HFF-Myc (cell line): ENCODE measurements around the gene CHRM5.

Experiments used
- DNase-seq: peaks from one replicate; pipeline ENCODE4 v3.0.0-alpha.2; 2011; ENCODE audit warnings: low read depth; ENCODE audit errors: extremely low read depth
- H3K4me3 ChIP-seq: replicated peaks from 2 replicates; pipeline ENCODE4 v1.5.1; 2011; ENCODE audit warnings: low read depth, mild to moderate bottlenecking, control low read depth, low read length
- CTCF ChIP-seq: IDR thresholded peaks from 2 replicates; pipeline ENCODE4 v1.5.1; 2012; ENCODE audit warnings: mild to moderate bottlenecking, low read depth, low read length, control low read depth; ENCODE audit errors: missing control alignments

Gene CHRM5, protein sequence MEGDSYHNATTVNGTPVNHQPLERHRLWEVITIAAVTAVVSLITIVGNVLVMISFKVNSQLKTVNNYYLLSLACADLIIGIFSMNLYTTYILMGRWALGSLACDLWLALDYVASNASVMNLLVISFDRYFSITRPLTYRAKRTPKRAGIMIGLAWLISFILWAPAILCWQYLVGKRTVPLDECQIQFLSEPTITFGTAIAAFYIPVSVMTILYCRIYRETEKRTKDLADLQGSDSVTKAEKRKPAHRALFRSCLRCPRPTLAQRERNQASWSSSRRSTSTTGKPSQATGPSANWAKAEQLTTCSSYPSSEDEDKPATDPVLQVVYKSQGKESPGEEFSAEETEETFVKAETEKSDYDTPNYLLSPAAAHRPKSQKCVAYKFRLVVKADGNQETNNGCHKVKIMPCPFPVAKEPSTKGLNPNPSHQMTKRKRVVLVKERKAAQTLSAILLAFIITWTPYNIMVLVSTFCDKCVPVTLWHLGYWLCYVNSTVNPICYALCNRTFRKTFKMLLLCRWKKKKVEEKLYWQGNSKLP

DNA sequence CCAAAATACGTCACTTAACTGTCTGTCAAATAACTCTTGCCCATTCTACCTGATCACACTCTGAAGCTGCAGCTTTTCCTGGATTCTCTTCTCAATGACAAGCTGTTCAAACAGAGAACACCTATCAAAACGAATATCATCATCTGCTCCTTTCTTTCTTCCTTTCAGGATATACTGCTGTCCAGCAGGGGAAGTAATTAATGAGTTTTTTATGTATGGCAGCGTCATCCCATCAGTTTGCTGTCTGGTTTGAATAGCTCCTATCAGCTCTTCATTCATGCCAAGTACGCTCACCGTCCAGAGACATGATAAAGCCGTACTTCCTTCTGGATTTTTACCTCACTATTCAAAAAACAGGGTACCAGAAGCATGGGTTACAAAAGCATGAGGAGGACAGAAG, at the start of gene CHRM5:
TSS of gene CHRM5 (plus strand) at position 274 of the 400 bp plus-strand sequence. CDS start 94,221 bp downstream, outside the sequence.
- DNase-seq: no peak
- TF ChIP-seq CTCF: no peak
- H3K4me3 ChIP-seq: no peak within 1 kb of the TSS

DNA sequence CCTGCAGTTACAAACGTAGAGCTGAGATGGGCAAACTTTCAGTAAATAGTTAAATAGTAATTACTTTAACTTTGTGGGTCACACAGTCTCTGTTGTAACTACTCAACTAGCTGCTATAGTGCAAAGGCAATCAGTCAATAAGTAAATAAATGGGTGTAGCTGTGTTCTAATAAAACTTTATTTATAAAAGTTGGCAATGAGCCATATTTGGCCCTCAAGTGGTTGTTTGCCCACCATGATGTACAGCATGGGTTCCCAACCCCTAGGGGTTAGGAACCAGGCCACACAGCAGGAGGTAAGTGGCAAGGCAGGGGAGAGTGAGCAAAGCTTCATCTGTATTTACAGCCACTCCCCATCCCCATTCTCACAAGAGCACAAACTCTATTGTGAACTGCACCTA, 44.9 kb upstream of the CHRM5 start:
- no peak for TF ChIP-seq CTCF
- no peak overlapping the region for H3K4me3 ChIP-seq
- DNase-seq: no peak

GRCh38 chr15:33926260-33926659, 42.0 kb upstream of the CHRM5 start:
- no peak overlapping the region for H3K4me3 ChIP-seq
- TF ChIP-seq CTCF: no peak
- DNase-seq: no peak

- no peak for TF ChIP-seq CTCF
- no peak for DNase-seq
- H3K4me3 ChIP-seq: no peak overlapping the region
Measured at GRCh38 chr15:33932734-33933133, 35.6 kb upstream of the CHRM5 start.

DNA sequence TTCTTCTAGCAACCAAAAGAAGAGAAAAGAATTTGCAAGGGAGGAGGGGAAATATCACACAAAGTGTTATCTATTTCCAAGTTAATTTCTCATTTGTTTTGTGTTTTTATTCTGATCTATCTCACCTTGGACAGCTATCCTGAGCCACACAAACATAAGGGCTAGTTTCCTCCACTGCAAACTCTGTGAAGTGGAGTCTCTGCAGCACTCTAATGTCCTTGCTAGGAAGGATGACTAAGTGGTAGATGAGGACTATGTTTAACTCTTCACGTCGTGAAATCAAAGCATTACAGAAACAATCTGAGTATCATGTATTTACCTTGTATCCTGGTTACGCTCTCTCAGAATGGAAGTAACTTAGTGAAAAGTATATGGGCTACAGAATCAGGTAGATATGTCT, 33.9 kb upstream of the CHRM5 start:
- H3K4me3 ChIP-seq: no peak overlapping the region
- no peak for DNase-seq
- TF ChIP-seq CTCF: no peak

GRCh38 chr15:33934921-33935320, 33.4 kb upstream of the CHRM5 start:
- no peak for TF ChIP-seq CTCF
- no peak overlapping the region for H3K4me3 ChIP-seq
- no peak for DNase-seq
